Prostate gland (tissue), 2 donors: ENCODE results near the gene C1orf21. TPM values are rescaled to one million over a fixed set of nuclear protein-coding genes. Genes with fewer than 3 reads are reported as not detected.

Experiments used
- DNase-seq: peaks from one replicate; pipeline ENCODE4 v3.0.0-alpha.2; 2019; ENCODE audit warnings: low spot score
- H3K27ac ChIP-seq, 2 donors: fragments of 200-600 bp; sonication (generic); 2 replicates each; pipeline ENCODE4 v1.5.1; 2017 to 2019
- H3K27me3 ChIP-seq: fragments of 200-600 bp; sonication (generic); replicated peaks from 2 replicates; pipeline ENCODE4 v1.5.1; 2019; ENCODE audit not compliant: insufficient read depth
- H3K36me3 ChIP-seq, 2 donors: fragments of 200-600 bp; sonication (generic); 1 replicate in 1 of 2; 2 replicates in 1 of 2; pipeline versions ENCODE4 v1.5.1 to v1.8.1; 2017 to 2019
- H3K4me1 ChIP-seq: fragments of 200-600 bp; sonication (generic); replicated peaks from 2 replicates; pipeline ENCODE4 v1.5.1; 2019
- H3K4me3 ChIP-seq, 2 donors: fragments of 200-600 bp; sonication (generic); 2 replicates each; pipeline ENCODE4 v1.5.1; 2017 to 2019
- H3K9me3 ChIP-seq: fragments of 200-600 bp; sonication (generic); 2 replicates; pipeline ENCODE4 v1.5.1; 2017
- POLR2A ChIP-seq: fragments of 450-650 bp; IDR thresholded peaks from one replicate; pipeline ENCODE4 v1.6.1; 2016; ENCODE audit warnings: antibody characterized with exemption, mild to moderate bottlenecking
- POLR2AphosphoS5 ChIP-seq: sonication (generic); formaldehyde crosslinking; IDR thresholded peaks from one replicate; pipeline ENCODE4 v1.6.1; 2017; ENCODE audit warnings: antibody characterized with exemption
- WGBS: methylation state at CpG from one replicate; pipeline ENCODE4 v1.1.5; 2018; 5-methylcytosine and 5-hydroxymethylcytosine counted together
- intact Hi-C: fragments of 100-400 bp; cut with DNase I; formaldehyde crosslinking; loops from one replicate; pipeline ENCODE4 v1.14.2; 2022
- total RNA-seq, 2 donors: library from RNA; depleted of rRNA; stranded (reverse); fragments of >200 nt; gene quantifications; one replicate each; pipeline ENCODE4 v1.1.0, GENCODE V29; 2016
- TF ChIP-seq, protein P1 (sequence below), 4 experiments: fragments of 200-600 bp in 2 of 4; fragments of 450-650 bp in 2 of 4; sonication (generic) in 2 of 4; IDR thresholded peaks; 1 replicate in 3 of 4; 2 replicates in 1 of 4; pipeline ENCODE4 v1.5.1; 2016 to 2019; ENCODE audit warnings: antibody characterized with exemption in 4 of 4, mild to moderate bottlenecking in 2 of 4, moderate library complexity in 2 of 4

Gene C1orf21
- total RNA-seq, 2 donors from 2014 or later, result 28.8 to 79.3 TPM

DNA sequence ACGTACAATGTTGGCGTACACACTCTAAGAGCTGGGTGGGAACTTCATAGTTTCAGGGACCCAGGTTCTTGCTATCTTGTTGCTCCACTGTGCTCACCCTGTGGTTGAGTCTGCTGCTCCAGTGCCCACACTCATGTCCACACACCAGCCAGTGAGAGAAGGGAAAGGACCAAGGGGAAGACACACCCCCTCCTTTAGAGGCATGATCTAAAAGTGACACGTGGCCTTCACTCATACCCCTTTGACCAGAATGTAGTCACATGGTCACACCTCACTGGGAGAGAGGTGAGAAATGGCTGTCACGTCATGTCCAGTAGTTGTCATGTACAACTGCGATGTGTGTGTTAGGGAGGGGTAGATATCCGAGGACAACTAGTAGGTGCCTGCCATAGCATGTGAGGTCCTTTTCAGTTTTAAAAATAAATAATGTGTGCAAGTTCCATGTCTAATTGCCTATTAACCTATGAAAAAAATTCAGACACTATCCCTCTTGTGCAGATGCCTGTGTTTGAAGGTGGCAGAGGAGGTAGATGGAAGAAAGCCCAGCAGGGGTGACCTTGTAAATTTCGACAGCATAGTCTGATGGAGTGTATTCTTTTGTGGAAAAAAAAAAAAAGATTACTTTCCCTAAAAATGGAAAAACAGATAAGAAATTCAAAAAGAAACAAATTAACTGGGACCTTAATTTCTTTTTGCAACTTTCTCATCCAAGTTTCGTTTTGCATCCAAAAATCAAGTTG, 149.6 kb downstream of the C1orf21 start:
- Histone ChIP-seq H3K9me3 (no peaks in the 10 kb centered on the region), H3K27ac (peak overlapping the region; percentile 53 to 57), H3K27me3 (no peaks in the 10 kb centered on the region), H3K4me1 (no peaks in the 10 kb centered on the region), H3K4me3 (no peak overlapping the region), H3K36me3 (no peaks in the 10 kb centered on the region)
- WGBS, result 86% methylated on average over 8 of the region's 8 CpGs
- intact Hi-C loops, result no loop called here
- TF ChIP-seq POLR2AphosphoS5, result no peak
- TF ChIP-seq, protein P1, sequence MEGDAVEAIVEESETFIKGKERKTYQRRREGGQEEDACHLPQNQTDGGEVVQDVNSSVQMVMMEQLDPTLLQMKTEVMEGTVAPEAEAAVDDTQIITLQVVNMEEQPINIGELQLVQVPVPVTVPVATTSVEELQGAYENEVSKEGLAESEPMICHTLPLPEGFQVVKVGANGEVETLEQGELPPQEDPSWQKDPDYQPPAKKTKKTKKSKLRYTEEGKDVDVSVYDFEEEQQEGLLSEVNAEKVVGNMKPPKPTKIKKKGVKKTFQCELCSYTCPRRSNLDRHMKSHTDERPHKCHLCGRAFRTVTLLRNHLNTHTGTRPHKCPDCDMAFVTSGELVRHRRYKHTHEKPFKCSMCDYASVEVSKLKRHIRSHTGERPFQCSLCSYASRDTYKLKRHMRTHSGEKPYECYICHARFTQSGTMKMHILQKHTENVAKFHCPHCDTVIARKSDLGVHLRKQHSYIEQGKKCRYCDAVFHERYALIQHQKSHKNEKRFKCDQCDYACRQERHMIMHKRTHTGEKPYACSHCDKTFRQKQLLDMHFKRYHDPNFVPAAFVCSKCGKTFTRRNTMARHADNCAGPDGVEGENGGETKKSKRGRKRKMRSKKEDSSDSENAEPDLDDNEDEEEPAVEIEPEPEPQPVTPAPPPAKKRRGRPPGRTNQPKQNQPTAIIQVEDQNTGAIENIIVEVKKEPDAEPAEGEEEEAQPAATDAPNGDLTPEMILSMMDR (IDR thresholded peaks at IDR 0.05), result no peak
- no peak for TF ChIP-seq POLR2A
- no peak for DNase-seq

DNA sequence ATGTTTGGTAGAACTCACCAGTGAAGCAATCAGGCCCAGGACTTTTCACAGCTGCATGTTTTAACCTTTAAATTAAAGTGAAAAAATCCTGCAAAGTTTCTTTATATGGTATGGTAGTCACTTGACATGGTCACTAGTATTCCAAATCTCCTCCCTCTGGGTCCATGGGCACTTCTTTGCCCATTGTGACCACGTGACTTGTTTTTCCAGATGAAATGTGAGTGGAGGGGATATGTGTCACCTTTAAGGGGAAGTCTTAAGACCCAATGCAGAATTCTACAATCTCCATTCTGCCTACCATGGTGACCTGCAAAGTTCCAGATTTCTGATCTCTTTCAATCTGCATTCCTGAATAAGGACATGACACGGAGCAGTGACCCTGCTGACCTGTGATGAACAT, 152.8 kb downstream of the C1orf21 start:
- intact Hi-C loops, result no loop called here
- TF ChIP-seq POLR2A, result no peak
- TF ChIP-seq POLR2AphosphoS5, result no peak
- TF ChIP-seq, protein P1 (IDR thresholded peaks at IDR 0.05), result no peak
- no peak overlapping the region for H3K27ac ChIP-seq
- DNase-seq, result no peak
- H3K36me3 ChIP-seq, result no peaks in the 10 kb centered on the region
- WGBS, result 90% methylated on average over 2 of the region's 2 CpGs
- no peaks in the 10 kb centered on the region for H3K4me1 ChIP-seq
- H3K27me3 ChIP-seq, result no peaks in the 10 kb centered on the region
- H3K4me3 ChIP-seq, result no peak overlapping the region
- H3K9me3 ChIP-seq, result no peaks in the 10 kb centered on the region

DNA sequence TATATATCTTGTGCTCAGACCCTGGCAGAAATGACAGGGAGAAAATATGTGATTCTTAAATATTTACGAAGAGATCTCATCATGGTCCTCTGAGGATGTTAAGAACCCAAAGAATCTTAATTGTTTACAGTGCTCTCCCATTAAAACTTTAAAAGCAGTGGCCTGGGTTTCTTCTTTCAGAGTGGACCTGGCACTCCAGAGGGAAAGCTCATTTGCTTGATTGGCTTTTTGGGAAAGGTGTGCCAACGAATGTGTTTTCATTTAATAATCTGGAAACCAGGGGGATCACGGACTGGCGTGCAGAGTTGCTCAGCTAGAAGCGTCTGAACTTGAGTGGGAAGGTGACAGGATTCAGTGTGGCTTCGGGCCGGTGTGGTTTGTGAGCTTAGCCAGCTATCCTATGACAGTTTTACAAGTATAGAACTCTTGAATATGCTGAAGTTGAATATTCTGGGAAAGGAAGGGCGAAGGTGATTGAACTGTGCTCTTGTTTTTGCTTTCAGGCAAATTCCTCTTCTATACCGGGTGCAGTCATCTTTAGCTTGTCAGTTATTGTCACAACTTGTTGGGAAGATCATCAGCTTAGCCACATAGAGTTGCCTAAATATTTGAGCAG, 154.8 kb downstream of the C1orf21 start:
- DNase-seq, result no peak
- intact Hi-C loops, result no loop called here
- 27% methylated on average over 9 of the region's 9 CpGs for WGBS
- H3K4me1 ChIP-seq, result peaks cover 6% of the 10 kb centered on the region
- TF ChIP-seq POLR2AphosphoS5 (peak; percentile 37), POLR2A (no peak)
- TF ChIP-seq, protein P1 (IDR thresholded peaks at IDR 0.05), result no peak
- H3K4me3 ChIP-seq, result no peak overlapping the region
- H3K27ac ChIP-seq, result peak overlapping the region; percentile 35 to 42
- no peaks in the 10 kb centered on the region for H3K36me3 ChIP-seq
- no peaks in the 10 kb centered on the region for H3K9me3 ChIP-seq
- no peaks in the 10 kb centered on the region for H3K27me3 ChIP-seq

DNA sequence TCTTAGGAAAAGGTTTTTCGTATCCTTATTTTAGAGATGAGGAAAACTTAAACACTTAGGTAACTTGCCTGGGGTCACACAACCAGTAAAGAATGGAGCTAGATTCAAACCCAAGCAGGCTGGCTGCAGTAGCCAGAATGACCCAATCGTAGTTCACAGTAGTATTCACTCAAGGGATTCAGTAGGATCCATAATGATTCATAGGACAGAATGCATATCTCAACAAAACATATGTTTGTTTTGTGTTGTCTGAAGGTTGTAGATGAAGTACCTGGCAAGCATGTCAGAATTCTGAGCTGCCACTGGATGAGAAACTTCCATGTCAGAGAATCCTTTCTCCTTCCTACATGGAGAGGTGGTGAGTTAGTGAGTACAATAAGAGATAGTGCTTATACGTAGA, 155.5 kb downstream of the C1orf21 start:
- no peaks in the 10 kb centered on the region for H3K36me3 ChIP-seq
- peaks cover 6% of the 10 kb centered on the region for H3K4me1 ChIP-seq
- no peak for DNase-seq
- 87% methylated on average over 3 of the region's 3 CpGs for WGBS
- H3K4me3 ChIP-seq, result no peak overlapping the region
- no peak for TF ChIP-seq POLR2A
- TF ChIP-seq POLR2AphosphoS5, result no peak
- TF ChIP-seq, protein P1 (IDR thresholded peaks at IDR 0.05), result no peak
- no peaks in the 10 kb centered on the region for H3K27me3 ChIP-seq
- peak overlapping the region; percentile 35 to 42 for H3K27ac ChIP-seq
- intact Hi-C loops, result no loop called here
- H3K9me3 ChIP-seq, result no peaks in the 10 kb centered on the region

DNA sequence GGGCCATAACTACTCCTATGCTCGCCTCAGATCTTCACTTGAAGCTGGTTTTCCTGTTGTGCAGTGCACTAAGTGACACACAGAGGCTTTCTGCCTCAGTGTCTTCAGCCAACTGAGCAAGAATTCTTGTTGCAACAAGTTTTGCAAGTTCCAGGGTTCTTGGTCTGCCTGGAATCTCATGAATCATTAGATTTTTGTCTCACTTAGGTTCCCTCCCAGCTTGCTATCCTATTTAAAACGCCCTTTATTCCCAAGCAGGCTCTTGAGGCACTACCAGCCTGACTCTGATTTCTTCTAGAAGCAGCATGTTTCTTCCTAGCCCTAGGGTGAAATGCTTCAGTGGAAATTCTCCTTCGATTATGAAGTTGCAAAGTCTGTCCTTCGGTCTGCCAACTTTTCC, 158.8 kb downstream of the C1orf21 start:
- Histone ChIP-seq H3K27ac (peak overlapping the region; percentile 6 to 55), H3K9me3 (no peaks in the 10 kb centered on the region), H3K4me3 (no peak overlapping the region), H3K4me1 (peaks cover 6% of the 10 kb centered on the region), H3K36me3 (no peaks in the 10 kb centered on the region), H3K27me3 (no peaks in the 10 kb centered on the region)
- TF ChIP-seq POLR2A (no peak), POLR2AphosphoS5 (peak; percentile 71)
- TF ChIP-seq, protein P1 (IDR thresholded peaks at IDR 0.05), result no peak
- WGBS, result 46% methylated on average over 4 of the region's 4 CpGs
- DNase-seq, result peak; percentile 51
- intact Hi-C loops, result no loop called here
